ENCODE measurements around the gene FOXI3. TPM values are rescaled to one million over a fixed set of nuclear protein-coding genes. Genes with fewer than 3 reads are reported as not detected.

Gene FOXI3
- total RNA-seq, 1 experiment from 2014 or later = 0.11 TPM

- intact Hi-C loops (cut with micrococcal nuclease; ENCODE audit: unreplicated experiment) = no loop called here
- H3K4me3 ChIP-seq (ENCODE audit: low read depth, low read length, poor library complexity, severe bottlenecking) = no peak overlapping the region
- no peaks in the 10 kb centered on the region for H3K36me3 ChIP-seq (ENCODE audit: insufficient read depth, low read length, poor library complexity, severe bottlenecking)
- no peak overlapping the region for H3K27ac ChIP-seq (ENCODE audit: low read depth, low read length, poor library complexity, severe bottlenecking)
- peaks cover 20% of the 10 kb centered on the region for H3K27me3 ChIP-seq (replicated peaks; ENCODE audit: insufficient read depth, low read depth, low read length, poor library complexity)
- H3K4me1 ChIP-seq (ENCODE audit: insufficient read depth, low read length, poor library complexity, severe bottlenecking) = no peaks in the 10 kb centered on the region
- POLR2A ChIA-PET (ENCODE audit: low non-redundant PET) = no interaction called here
- no peak for TF ChIP-seq EZH2 (IDR thresholded peaks at IDR 0.05; ENCODE audit: borderline replicate concordance, low read depth, low read length, poor library complexity, severe bottlenecking)
- TF ChIP-seq CTCF (conservative IDR thresholded peaks at IDR 0.05; ENCODE audit: low read depth, low read length) = no peak
- H3K9me3 ChIP-seq (ENCODE audit: low read depth, low read length, poor library complexity, severe bottlenecking) = no peaks in the 10 kb centered on the region
- no TSS peak for BruUV-seq (replicated peaks)
- DNase-seq (ENCODE audit: low spot score) = no peak
- CTCF ChIA-PET = no interaction called here
These were observed 41.0 kb upstream of the FOXI3 start for GRCh38 chr2:88493481-88493880.

- Histone ChIP-seq H3K4me1 (ENCODE audit: insufficient read depth, low read length, poor library complexity, severe bottlenecking) (no peaks in the 10 kb centered on the region), H3K36me3 (ENCODE audit: insufficient read depth, low read length, poor library complexity, severe bottlenecking) (no peaks in the 10 kb centered on the region), H3K27me3 (replicated peaks; ENCODE audit: insufficient read depth, low read depth, low read length, poor library complexity) (peaks cover 20% of the 10 kb centered on the region), H3K4me3 (ENCODE audit: low read depth, low read length, poor library complexity, severe bottlenecking) (no peak overlapping the region), H3K27ac (ENCODE audit: low read depth, low read length, poor library complexity, severe bottlenecking) (no peak overlapping the region), H3K9me3 (ENCODE audit: low read depth, low read length, poor library complexity, severe bottlenecking) (no peaks in the 10 kb centered on the region)
- DNase-seq (ENCODE audit: low spot score) = no peak
- TF ChIP-seq EZH2 (IDR thresholded peaks at IDR 0.05; ENCODE audit: borderline replicate concordance, low read depth, low read length, poor library complexity, severe bottlenecking) = no peak
- TF ChIP-seq CTCF (conservative IDR thresholded peaks at IDR 0.05; ENCODE audit: low read depth, low read length) = no peak
- CTCF ChIA-PET = no interaction called here
- intact Hi-C loops (cut with micrococcal nuclease; ENCODE audit: unreplicated experiment) = no loop called here
- POLR2A ChIA-PET (ENCODE audit: low non-redundant PET) = no interaction called here
- no TSS peak for BruUV-seq (replicated peaks)
These were observed 39.5 kb upstream of the FOXI3 start for GRCh38 chr2:88492002-88492401.

GRCh38 chr2:88489181-88489580, 36.7 kb upstream of the FOXI3 start:
- Histone ChIP-seq H3K27me3 (replicated peaks; ENCODE audit: insufficient read depth, low read depth, low read length, poor library complexity) (peaks cover 8% of the 10 kb centered on the region), H3K36me3 (ENCODE audit: insufficient read depth, low read length, poor library complexity, severe bottlenecking) (no peaks in the 10 kb centered on the region), H3K4me3 (ENCODE audit: low read depth, low read length, poor library complexity, severe bottlenecking) (no peak overlapping the region), H3K4me1 (ENCODE audit: insufficient read depth, low read length, poor library complexity, severe bottlenecking) (no peaks in the 10 kb centered on the region), H3K27ac (ENCODE audit: low read depth, low read length, poor library complexity, severe bottlenecking) (no peak overlapping the region), H3K9me3 (ENCODE audit: low read depth, low read length, poor library complexity, severe bottlenecking) (no peaks in the 10 kb centered on the region)
- no TSS peak for BruUV-seq (replicated peaks)
- no peak for TF ChIP-seq EZH2 (IDR thresholded peaks at IDR 0.05; ENCODE audit: borderline replicate concordance, low read depth, low read length, poor library complexity, severe bottlenecking)
- TF ChIP-seq CTCF (conservative IDR thresholded peaks at IDR 0.05; ENCODE audit: low read depth, low read length) = no peak; the same call in 1 of the 2 replicates
- DNase-seq (ENCODE audit: low spot score) = no peak
- ChIA-PET CTCF (no interaction called here), POLR2A (ENCODE audit: low non-redundant PET) (no interaction called here)
- intact Hi-C loops (cut with micrococcal nuclease; ENCODE audit: unreplicated experiment) = no loop called here

Measured in A673 (cell line).